CD4-positive, CD25-positive, alpha-beta regulatory T cell (primary cell): Measurements from ENCODE around the gene THRSP. TPM values are rescaled to one million over a fixed set of nuclear protein-coding genes. Genes with fewer than 3 reads are reported as not detected.

Experiments
- ATAC-seq, 2 donors: fragments of 150-1000 bp; cut with Tn5 transposase; one replicate each; pipeline ENCODE4 v1.10.0; 2021; ENCODE audit warnings: low read depth in 2 of 2, moderate number of reproducible peaks in 2 of 2, moderate library complexity in 1 of 2
- DNase-seq, 3 donors: peaks; one replicate each; pipeline versions ENCODE4 v3.0.0 to v3.0.0-alpha.2; 2012 to 2022; ENCODE audit warnings: mixed read lengths in 1 of 3
- H3K27ac ChIP-seq: one replicate; pipeline ENCODE4 v1.7.0; 2013; ENCODE audit warnings: mild to moderate bottlenecking, low read length; ENCODE audit not compliant: insufficient read depth, poor library complexity, severe bottlenecking
- H3K27me3 ChIP-seq: one replicate; pipeline ENCODE4 v1.7.0; 2013; ENCODE audit warnings: low read length; ENCODE audit not compliant: control insufficient read depth, insufficient read depth
- H3K36me3 ChIP-seq: one replicate; pipeline ENCODE4 v1.7.0; 2013; ENCODE audit warnings: mild to moderate bottlenecking, low read length, moderate library complexity; ENCODE audit not compliant: control insufficient read depth, insufficient read depth
- H3K4me1 ChIP-seq: 2 replicates; pipeline ENCODE4 v1.7.0; 2013; ENCODE audit warnings: mild to moderate bottlenecking, low read length; ENCODE audit not compliant: insufficient read depth, control insufficient read depth, poor library complexity, severe bottlenecking
- H3K4me3 ChIP-seq: one replicate; pipeline ENCODE4 v1.7.0; 2013; ENCODE audit warnings: low read depth, mild to moderate bottlenecking, low read length, moderate library complexity
- H3K9me3 ChIP-seq, 2 experiments: 1 replicate in 1 of 2; 2 replicates in 1 of 2; pipeline ENCODE4 v1.7.0; 2013; ENCODE audit warnings: low read length in 2 of 2, mild to moderate bottlenecking in 1 of 2, moderate library complexity in 1 of 2; ENCODE audit not compliant: control insufficient read depth in 2 of 2
- H3K27ac Mint-ChIP-seq, 3 donors: one replicate each; pipeline ENCODE4 v1.8.0; 2020 to 2022; ENCODE audit warnings: mild to moderate bottlenecking in 3 of 3, mixed read lengths in 3 of 3, moderate library complexity in 2 of 3
- H3K27me3 Mint-ChIP-seq: one replicate; pipeline ENCODE4 v1.8.0; 2022; ENCODE audit warnings: mild to moderate bottlenecking, mixed read lengths
- H3K36me3 Mint-ChIP-seq: one replicate; pipeline ENCODE4 v1.8.0; 2020; ENCODE audit warnings: mixed read lengths
- H3K4me1 Mint-ChIP-seq, 4 donors: one replicate each; pipeline ENCODE4 v1.8.0; 2020 to 2022; ENCODE audit warnings: mixed read lengths in 4 of 4, mild to moderate bottlenecking in 1 of 4
- H3K4me3 Mint-ChIP-seq, 4 donors: one replicate each; pipeline ENCODE4 v1.8.0; 2020 to 2022; ENCODE audit warnings: mild to moderate bottlenecking in 4 of 4, mixed read lengths in 4 of 4, moderate library complexity in 3 of 4
- H3K9me3 Mint-ChIP-seq, 7 donors: one replicate each; pipeline ENCODE4 v1.8.0; 2020 to 2022; ENCODE audit warnings: mixed read lengths in 7 of 7, mild to moderate bottlenecking in 3 of 7, moderate library complexity in 2 of 7
- polyA plus RNA-seq, 4 donors: library from polyadenylated mRNA; unstranded; fragments of 300-500 nt; fragmentation: Illumina TruSeq; gene quantifications; one replicate each; pipeline ENCODE4 v1.2.3, GENCODE V29; 2021
- total RNA-seq: library from RNA; stranded (reverse); gene quantifications from one replicate; pipeline ENCODE4 v1.2.3, GENCODE V29; 2022

Gene THRSP
- total and polyA plus RNA-seq, 5 donors from 2014 or later: 0.20 TPM; not detected in 4

GRCh38 chr11:78061088-78061920 lies 2.4 kb upstream of the THRSP start:
- H3K9me3 ChIP-seq: no peaks in the 10 kb centered on the region
- H3K4me3 ChIP-seq: no peak overlapping the region
- H3K36me3 ChIP-seq: no peaks in the 10 kb centered on the region
- H3K27ac ChIP-seq: no peak overlapping the region
- H3K36me3 Mint-ChIP-seq: no peaks in the 10 kb centered on the region
- H3K27me3 ChIP-seq: no peaks in the 10 kb centered on the region
- no peaks in the 10 kb centered on the region for H3K4me1 ChIP-seq
- H3K27me3 Mint-ChIP-seq: no peaks in the 10 kb centered on the region
- peaks cover 0 to 5% (median 0%) of the 10 kb centered on the region in 4 donors for H3K4me1 Mint-ChIP-seq
- DNase-seq (no peak), ATAC-seq (no peak)
- H3K9me3 Mint-ChIP-seq: no peaks in the 10 kb centered on the region
- no peak overlapping the region for H3K4me3 Mint-ChIP-seq
- peak overlapping the region in 1 of 3 donors; percentile 54 for H3K27ac Mint-ChIP-seq

- Histone ChIP-seq H3K36me3 (no peaks in the 10 kb centered on the region), H3K4me1 (no peaks in the 10 kb centered on the region), H3K9me3 (no peaks in the 10 kb centered on the region), H3K27me3 (no peaks in the 10 kb centered on the region), H3K27ac (no peak overlapping the region), H3K4me3 (no peak overlapping the region)
- ATAC-seq: no peak
- H3K36me3 Mint-ChIP-seq: no peaks in the 10 kb centered on the region
- no peak overlapping the region for H3K27ac Mint-ChIP-seq
- H3K9me3 Mint-ChIP-seq: no peaks in the 10 kb centered on the region
- DNase-seq: no peak
- H3K4me1 Mint-ChIP-seq: peaks cover 0 to 5% (median 0%) of the 10 kb centered on the region in 4 donors
- no peaks in the 10 kb centered on the region for H3K27me3 Mint-ChIP-seq
- H3K4me3 Mint-ChIP-seq: no peak overlapping the region
These were observed 1.7 kb upstream of the THRSP start for GRCh38 chr11:78061921-78062311.

- H3K9me3 Mint-ChIP-seq: no peaks in the 10 kb centered on the region
- no peak overlapping the region for H3K27ac Mint-ChIP-seq
- DNase-seq (no peak), ATAC-seq (no peak)
- H3K27me3 Mint-ChIP-seq: no peaks in the 10 kb centered on the region
- H3K4me3 Mint-ChIP-seq: no peak overlapping the region
- Histone ChIP-seq H3K4me3 (no peak overlapping the region), H3K36me3 (peaks cover 4% of the 10 kb centered on the region), H3K4me1 (no peaks in the 10 kb centered on the region), H3K27me3 (no peaks in the 10 kb centered on the region), H3K9me3 (no peaks in the 10 kb centered on the region), H3K27ac (no peak overlapping the region)
- H3K36me3 Mint-ChIP-seq: peaks cover 5% of the 10 kb centered on the region
- H3K4me1 Mint-ChIP-seq: peaks cover 0 to 5% (median 0%) of the 10 kb centered on the region in 4 donors
These were observed 990 bp upstream of the THRSP start for GRCh38 chr11:78062671-78063070.

- ATAC-seq: no peak
- Mint-ChIP-seq H3K4me3 (no peak overlapping the region), H3K27me3 (no peaks in the 10 kb centered on the region), H3K4me1 (peaks cover 0 to 5% (median 0%) of the 10 kb centered on the region in 4 donors), H3K36me3 (peaks cover 26% of the 10 kb centered on the region), H3K9me3 (no peaks in the 10 kb centered on the region), H3K27ac (no peak overlapping the region)
- no peak for DNase-seq
- no peaks in the 10 kb centered on the region for H3K9me3 ChIP-seq
- H3K27me3 ChIP-seq: no peaks in the 10 kb centered on the region
- H3K27ac ChIP-seq: no peak overlapping the region
- H3K36me3 ChIP-seq: peaks cover 21% of the 10 kb centered on the region
- no peaks in the 10 kb centered on the region for H3K4me1 ChIP-seq
- no peak overlapping the region for H3K4me3 ChIP-seq
These were observed 1.5 kb downstream of the THRSP start for GRCh38 chr11:78065203-78065602.

- H3K4me1 ChIP-seq: no peaks in the 10 kb centered on the region
- no peak overlapping the region for H3K4me3 ChIP-seq
- Mint-ChIP-seq H3K27me3 (no peaks in the 10 kb centered on the region), H3K36me3 (peaks cover 29% of the 10 kb centered on the region), H3K27ac (no peak overlapping the region), H3K4me3 (no peak overlapping the region), H3K9me3 (no peaks in the 10 kb centered on the region), H3K4me1 (peaks cover under 1 to 5% (median 2%) of the 10 kb centered on the region in 4 donors)
- no peaks in the 10 kb centered on the region for H3K9me3 ChIP-seq
- ATAC-seq: no peak
- no peaks in the 10 kb centered on the region for H3K27me3 ChIP-seq
- H3K27ac ChIP-seq: no peak overlapping the region
- peaks cover 34% of the 10 kb centered on the region for H3K36me3 ChIP-seq
- DNase-seq: no peak
These were observed 2.8 kb downstream of the THRSP start for GRCh38 chr11:78066471-78066870.

GRCh38 chr11:78067704-78068103 lies 4.0 kb downstream of the THRSP start:
- ATAC-seq: no peak
- Mint-ChIP-seq H3K36me3 (peaks cover 38% of the 10 kb centered on the region), H3K27ac (no peak overlapping the region), H3K27me3 (no peaks in the 10 kb centered on the region), H3K4me3 (no peak overlapping the region), H3K4me1 (peaks cover 5 to 9% (median 9%) of the 10 kb centered on the region in 4 donors), H3K9me3 (no peaks in the 10 kb centered on the region)
- no peak for DNase-seq
- H3K36me3 ChIP-seq: peaks cover 44% of the 10 kb centered on the region
- no peaks in the 10 kb centered on the region for H3K27me3 ChIP-seq
- no peaks in the 10 kb centered on the region for H3K9me3 ChIP-seq
- no peaks in the 10 kb centered on the region for H3K4me1 ChIP-seq
- H3K4me3 ChIP-seq: no peak overlapping the region
- no peak overlapping the region for H3K27ac ChIP-seq

- ATAC-seq (no peak), DNase-seq (no peak)
- H3K36me3 ChIP-seq: peaks cover 44% of the 10 kb centered on the region
- no peaks in the 10 kb centered on the region for H3K9me3 ChIP-seq
- no peak overlapping the region for H3K4me3 ChIP-seq
- H3K9me3 Mint-ChIP-seq: no peaks in the 10 kb centered on the region
- no peaks in the 10 kb centered on the region for H3K27me3 ChIP-seq
- H3K27ac Mint-ChIP-seq: no peak overlapping the region
- H3K27ac ChIP-seq: no peak overlapping the region
- peaks cover 38% of the 10 kb centered on the region for H3K36me3 Mint-ChIP-seq
- H3K4me1 Mint-ChIP-seq: peaks cover 5 to 16% (median 11%) of the 10 kb centered on the region in 4 donors
- H3K27me3 Mint-ChIP-seq: no peaks in the 10 kb centered on the region
- no peaks in the 10 kb centered on the region for H3K4me1 ChIP-seq
- no peak overlapping the region for H3K4me3 Mint-ChIP-seq
These were observed 5.8 kb downstream of the THRSP start for GRCh38 chr11:78069465-78069864.

GRCh38 chr11:78070621-78071020 lies 7.0 kb downstream of the THRSP start:
- H3K4me3 ChIP-seq: no peak overlapping the region
- H3K9me3 Mint-ChIP-seq: no peaks in the 10 kb centered on the region
- H3K27me3 Mint-ChIP-seq: no peaks in the 10 kb centered on the region
- DNase-seq (no peak), ATAC-seq (no peak)
- H3K27me3 ChIP-seq: no peaks in the 10 kb centered on the region
- no peak overlapping the region for H3K27ac Mint-ChIP-seq
- H3K4me1 Mint-ChIP-seq: peaks cover 5 to 26% (median 20%) of the 10 kb centered on the region in 4 donors
- peaks cover 44% of the 10 kb centered on the region for H3K36me3 ChIP-seq
- no peaks in the 10 kb centered on the region for H3K9me3 ChIP-seq
- no peaks in the 10 kb centered on the region for H3K4me1 ChIP-seq
- H3K36me3 Mint-ChIP-seq: peaks cover 38% of the 10 kb centered on the region
- no peak overlapping the region for H3K4me3 Mint-ChIP-seq
- H3K27ac ChIP-seq: no peak overlapping the region
